Upper lobe of left lung (tissue), 6 donors: ENCODE results near the gene REEP6. TPM values are rescaled to one million over a fixed set of nuclear protein-coding genes. Genes with fewer than 3 reads are reported as not detected.

Experiments
- ATAC-seq, 2 donors: fragments of 200-7000 bp; cut with Tn5 transposase; one replicate each; pipeline ENCODE4 v1.9.1; 2022; ENCODE audit warnings: mild to moderate bottlenecking in 2 of 2, moderate library complexity in 2 of 2; ENCODE audit not compliant: low FRiP score in 2 of 2
- DNase-seq, 2 donors: peaks; one replicate each; pipeline ENCODE4 v3.0.0-alpha.2; 2019 to 2020
- H3K27ac ChIP-seq, 4 donors: fragments of 200-600 bp; sonication (generic); one replicate each; pipeline ENCODE4 v1.5.1; 2016 to 2019
- H3K27me3 ChIP-seq, 4 donors: fragments of 200-600 bp; sonication (generic); one replicate each; pipeline ENCODE4 v1.5.1; 2017 to 2019
- H3K36me3 ChIP-seq, 4 donors: fragments of 200-600 bp; sonication (generic); one replicate each; pipeline ENCODE4 v1.5.1; 2016 to 2019
- H3K4me1 ChIP-seq, 4 donors: fragments of 200-600 bp; sonication (generic); one replicate each; pipeline ENCODE4 v1.5.1; 2018 to 2019
- H3K4me3 ChIP-seq, 4 donors: fragments of 200-600 bp; sonication (generic); one replicate each; pipeline ENCODE4 v1.5.1; 2017 to 2019; ENCODE audit warnings: mild to moderate bottlenecking in 2 of 4, moderate library complexity in 1 of 4
- H3K9me3 ChIP-seq, 4 donors: fragments of 200-600 bp; sonication (generic); one replicate each; pipeline ENCODE4 v1.5.1; 2018 to 2019
- EP300 ChIP-seq, 4 donors: sonication (generic); formaldehyde crosslinking; IDR thresholded peaks; one replicate each; pipeline ENCODE4 v1.5.1; 2017; ENCODE audit warnings: antibody characterized with exemption in 4 of 4, control low read depth in 2 of 4
- POLR2A ChIP-seq, 4 donors: fragments of 450-650 bp; IDR thresholded peaks; one replicate each; pipeline ENCODE4 v1.5.1; 2016 to 2017; ENCODE audit warnings: antibody characterized with exemption in 4 of 4, mild to moderate bottlenecking in 2 of 4
- POLR2AphosphoS5 ChIP-seq, 2 donors: sonication (generic); formaldehyde crosslinking; IDR thresholded peaks; one replicate each; pipeline ENCODE4 v1.5.1; 2017; ENCODE audit warnings: antibody characterized with exemption in 2 of 2
- WGBS, 2 donors: methylation state at CpG; one replicate each; pipeline ENCODE4 v1.1.5; 2017 to 2018; 5-methylcytosine and 5-hydroxymethylcytosine counted together
- total RNA-seq, 6 donors: library from RNA; depleted of rRNA in 4 of 6; stranded (reverse); fragments of >200 nt in 4 of 6; gene quantifications; one replicate each; pipeline versions ENCODE4 v1.1.0 to v1.2.1, GENCODE V29; 2016 to 2021
- TF ChIP-seq, protein P1 (sequence below), 6 experiments: fragments of 450-650 bp in 4 of 6; fragments of 200-600 bp in 2 of 6; sonication (generic) in 2 of 6; IDR thresholded peaks; one replicate each; pipeline ENCODE4 v1.5.1; 2016 to 2019; ENCODE audit warnings: antibody characterized with exemption in 6 of 6
- donor health status: DM: no; HTN: no; CAD: no; lungs with moderate emphysema.
- donor health status: DM: no; HTN: yes; CAD: no; lungs with severe emphysema.

REEP6 gene
- total RNA-seq, 6 donors from 2014 or later = 2.0 to 7.8 (median 3.1) TPM

DNA sequence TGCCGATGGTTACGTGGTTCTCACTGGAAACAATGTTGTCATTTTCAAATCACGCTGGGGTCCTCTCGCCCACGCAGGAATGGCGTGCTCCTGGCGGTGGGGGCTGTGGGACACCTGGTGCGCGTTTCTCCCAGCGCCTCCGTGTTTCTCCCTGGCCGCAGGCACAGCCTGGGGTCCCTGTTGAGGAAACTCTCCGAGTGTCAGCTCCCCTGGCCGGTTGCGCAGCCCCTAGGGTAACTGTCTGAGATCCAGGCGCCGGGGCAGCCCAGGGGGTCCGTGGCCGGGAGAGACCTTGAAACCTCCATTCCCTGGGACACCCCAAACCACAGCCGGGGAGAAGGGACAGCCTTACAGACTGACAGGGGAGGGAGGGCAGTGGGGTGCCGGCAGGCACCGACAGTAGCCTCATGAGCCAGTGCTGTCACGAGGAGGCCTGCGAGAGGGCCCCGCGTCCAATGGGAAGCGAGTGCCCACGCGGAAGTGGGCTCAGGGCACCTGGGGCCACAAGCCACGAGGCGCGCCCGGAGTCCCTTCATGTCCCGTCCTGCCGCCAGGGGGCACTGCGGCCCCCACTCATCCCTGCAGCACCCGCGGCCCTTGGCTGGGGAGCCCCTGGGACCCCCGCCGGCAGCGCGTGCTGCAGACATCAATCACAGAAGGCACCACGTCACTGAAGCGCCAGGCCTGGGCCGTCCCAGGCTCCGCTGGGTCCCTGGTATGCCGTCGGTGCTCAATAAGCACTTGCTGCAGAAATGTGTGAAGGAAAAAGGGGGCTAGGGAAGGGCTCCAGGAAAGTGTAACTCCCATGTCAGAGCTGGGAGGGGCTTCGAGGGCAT lies 12.3 kb downstream of the REEP6 start:
- Histone ChIP-seq H3K4me3 (no peak overlapping the region), H3K9me3 (peaks cover 0 to 3% (median 0%) of the 10 kb centered on the region in 4 donors), H3K27me3 (peaks cover 0 to 15% (median 6%) of the 10 kb centered on the region in 4 donors), H3K27ac (no peak overlapping the region), H3K4me1 (peaks cover 9 to 23% (median 16%) of the 10 kb centered on the region in 4 donors), H3K36me3 (no peaks in the 10 kb centered on the region)
- WGBS, 2 donors = 8 to 11% methylated on average over 22 to 41 of the region's 49 CpGs
- TF ChIP-seq, protein P1, sequence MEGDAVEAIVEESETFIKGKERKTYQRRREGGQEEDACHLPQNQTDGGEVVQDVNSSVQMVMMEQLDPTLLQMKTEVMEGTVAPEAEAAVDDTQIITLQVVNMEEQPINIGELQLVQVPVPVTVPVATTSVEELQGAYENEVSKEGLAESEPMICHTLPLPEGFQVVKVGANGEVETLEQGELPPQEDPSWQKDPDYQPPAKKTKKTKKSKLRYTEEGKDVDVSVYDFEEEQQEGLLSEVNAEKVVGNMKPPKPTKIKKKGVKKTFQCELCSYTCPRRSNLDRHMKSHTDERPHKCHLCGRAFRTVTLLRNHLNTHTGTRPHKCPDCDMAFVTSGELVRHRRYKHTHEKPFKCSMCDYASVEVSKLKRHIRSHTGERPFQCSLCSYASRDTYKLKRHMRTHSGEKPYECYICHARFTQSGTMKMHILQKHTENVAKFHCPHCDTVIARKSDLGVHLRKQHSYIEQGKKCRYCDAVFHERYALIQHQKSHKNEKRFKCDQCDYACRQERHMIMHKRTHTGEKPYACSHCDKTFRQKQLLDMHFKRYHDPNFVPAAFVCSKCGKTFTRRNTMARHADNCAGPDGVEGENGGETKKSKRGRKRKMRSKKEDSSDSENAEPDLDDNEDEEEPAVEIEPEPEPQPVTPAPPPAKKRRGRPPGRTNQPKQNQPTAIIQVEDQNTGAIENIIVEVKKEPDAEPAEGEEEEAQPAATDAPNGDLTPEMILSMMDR (IDR thresholded peaks at IDR 0.05) = peak; percentile 57 to 73 (median 60)
- TF ChIP-seq POLR2A (IDR thresholded peaks at IDR 0.05) = no peak
- DNase-seq = peak; percentile 39 to 92
- peak in 1 of 2 donors; percentile 47 for ATAC-seq

DNA sequence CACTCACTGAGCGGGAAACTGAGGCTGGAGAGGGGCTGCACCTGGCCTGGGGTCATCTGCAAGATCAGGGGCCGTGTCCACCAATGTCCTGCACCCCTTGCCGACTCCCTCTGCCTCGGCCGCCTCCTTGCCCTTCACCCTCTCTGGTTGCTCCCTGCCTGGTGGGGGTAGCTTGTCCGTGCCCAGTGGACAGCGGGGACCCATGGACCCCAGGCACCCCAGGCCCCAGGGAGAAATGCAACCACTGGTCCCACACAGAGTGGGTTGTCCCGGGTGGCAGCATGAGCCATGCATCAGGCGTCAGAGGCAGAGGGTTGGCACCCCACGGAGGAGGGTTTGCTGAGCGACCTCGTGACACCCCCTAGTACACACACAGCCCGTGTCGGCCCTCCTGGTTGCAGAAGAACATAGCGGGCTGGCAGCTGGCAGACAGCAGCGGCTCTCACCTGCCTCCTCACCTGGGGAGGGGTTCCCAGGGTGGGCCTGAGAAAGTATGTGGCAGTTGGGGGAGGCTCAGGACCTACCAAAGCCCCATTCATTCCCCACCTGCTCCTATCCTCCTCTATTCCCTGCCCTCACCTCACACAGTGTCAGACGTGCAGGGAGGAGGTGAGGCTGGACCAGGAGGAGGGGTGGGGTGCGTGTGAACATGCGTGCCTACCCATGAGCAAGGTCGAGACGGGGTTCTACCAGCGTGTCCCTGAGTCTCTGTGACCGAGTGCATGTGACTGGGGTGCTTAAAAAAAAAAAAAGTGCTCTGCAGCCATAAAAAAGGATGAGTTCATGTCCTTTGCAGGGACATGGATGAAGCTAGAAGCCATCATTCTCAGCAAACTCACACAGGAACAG lies 13.2 kb downstream of the REEP6 start:
- peaks cover 0 to 15% (median 6%) of the 10 kb centered on the region in 4 donors for H3K27me3 ChIP-seq
- H3K4me1 ChIP-seq = peaks cover 9 to 25% (median 18%) of the 10 kb centered on the region in 4 donors
- TF ChIP-seq POLR2AphosphoS5 (IDR thresholded peaks at IDR 0.05) = no peak
- no peak for TF ChIP-seq EP300 (IDR thresholded peaks at IDR 0.05)
- TF ChIP-seq, protein P1 (IDR thresholded peaks at IDR 0.05) = no peak
- no peak for TF ChIP-seq POLR2A (IDR thresholded peaks at IDR 0.05)
- 45 to 52% methylated on average over 15 to 23 of the region's 23 CpGs for WGBS, 2 donors
- no peak overlapping the region for H3K4me3 ChIP-seq
- no peak overlapping the region for H3K27ac ChIP-seq
- H3K36me3 ChIP-seq = no peaks in the 10 kb centered on the region
- DNase-seq (no peak), ATAC-seq (no peak)
- peaks cover 0 to 4% (median 0%) of the 10 kb centered on the region in 4 donors for H3K9me3 ChIP-seq

DNA sequence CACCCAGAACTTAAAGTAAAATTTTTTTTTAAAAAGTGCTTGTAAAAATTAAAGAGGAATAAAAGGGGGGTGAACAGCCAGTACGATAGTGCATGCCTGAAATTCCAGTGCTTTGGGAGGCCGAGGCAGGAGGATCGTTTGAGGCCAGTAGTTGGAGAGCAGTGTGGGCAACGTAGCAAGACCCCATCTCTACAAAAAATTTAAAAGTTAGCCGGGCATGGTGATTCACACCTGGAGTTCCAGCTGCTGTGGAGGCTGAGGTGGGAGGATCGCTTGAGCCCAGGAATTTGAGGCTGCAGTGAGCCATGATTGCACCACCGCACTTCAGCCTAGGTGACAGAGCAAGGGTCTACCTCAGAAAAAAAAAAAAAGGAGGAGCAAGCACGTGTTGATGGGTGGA lies 14.0 kb downstream of the REEP6 start:
- DNase-seq (no peak), ATAC-seq (no peak)
- peaks cover 0 to 15% (median 6%) of the 10 kb centered on the region in 4 donors for H3K27me3 ChIP-seq
- TF ChIP-seq, protein P1 (IDR thresholded peaks at IDR 0.05) = no peak
- no peak for TF ChIP-seq POLR2A (IDR thresholded peaks at IDR 0.05)
- TF ChIP-seq EP300 (IDR thresholded peaks at IDR 0.05) = no peak
- no peak for TF ChIP-seq POLR2AphosphoS5 (IDR thresholded peaks at IDR 0.05)
- WGBS, 2 donors = 70 to 73% methylated on average over 8 of the region's 8 CpGs
- H3K9me3 ChIP-seq = peaks cover 0 to 4% (median 0%) of the 10 kb centered on the region in 4 donors
- H3K27ac ChIP-seq = no peak overlapping the region
- no peaks in the 10 kb centered on the region for H3K36me3 ChIP-seq
- no peak overlapping the region for H3K4me3 ChIP-seq
- peaks cover 9 to 25% (median 18%) of the 10 kb centered on the region in 4 donors for H3K4me1 ChIP-seq

DNA sequence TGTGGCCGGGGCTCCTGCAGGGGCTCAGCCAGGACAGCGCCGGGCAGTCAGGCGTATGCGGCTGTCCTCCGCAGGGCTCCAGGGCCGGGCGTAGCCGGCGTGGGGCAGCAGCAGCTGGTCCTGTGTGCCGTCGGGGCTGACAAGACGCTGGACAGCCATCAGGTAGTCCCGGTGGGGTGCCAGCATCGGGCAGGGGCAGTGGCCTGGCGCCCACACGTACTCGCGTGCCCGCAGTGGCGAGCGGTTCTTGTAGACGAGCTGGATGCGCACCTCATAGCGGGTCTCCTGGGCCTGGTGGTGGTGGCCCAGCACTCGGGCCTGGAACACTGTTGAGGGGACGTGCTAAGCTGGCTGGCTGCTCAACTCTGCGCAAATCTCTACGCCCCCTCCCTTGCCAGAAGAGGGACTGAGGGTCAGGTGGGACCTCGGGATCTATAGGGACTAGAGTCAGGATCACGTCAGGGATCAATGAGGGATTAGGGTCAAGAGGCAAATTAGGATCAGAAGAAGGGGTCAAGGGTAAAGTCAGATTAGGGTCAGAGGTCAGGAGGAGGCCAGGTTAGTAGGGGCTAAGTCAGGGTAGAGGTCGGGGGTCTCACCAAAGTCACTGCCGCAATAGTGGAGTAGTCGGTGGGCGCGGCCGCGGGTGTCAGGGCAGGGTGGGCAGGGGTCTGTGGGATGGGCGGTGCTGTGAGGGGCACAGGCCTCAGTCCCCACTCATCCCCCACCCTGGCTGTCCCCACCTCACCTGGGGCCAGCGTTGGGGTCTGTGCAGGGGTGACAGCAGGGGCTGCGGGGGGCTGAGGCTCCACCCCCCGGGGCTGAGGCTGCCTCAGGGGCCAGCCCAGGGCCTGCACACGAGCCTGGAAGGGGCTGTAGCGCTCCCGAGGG lies 15.3 kb downstream of the REEP6 start:
- DNase-seq (peak in 1 of 2 donors; percentile 85), ATAC-seq (no peak)
- peaks cover 9 to 25% (median 18%) of the 10 kb centered on the region in 4 donors for H3K4me1 ChIP-seq
- TF ChIP-seq, protein P1 (IDR thresholded peaks at IDR 0.05) = no peak
- TF ChIP-seq POLR2AphosphoS5 (IDR thresholded peaks at IDR 0.05) (no peak), EP300 (IDR thresholded peaks at IDR 0.05) (no peak), POLR2A (IDR thresholded peaks at IDR 0.05) (no peak)
- peaks cover 0 to 20% (median 6%) of the 10 kb centered on the region in 4 donors for H3K27me3 ChIP-seq
- 91 to 94% methylated on average over 23 to 38 of the region's 45 CpGs for WGBS, 2 donors
- H3K9me3 ChIP-seq = peaks cover 0 to 4% (median 0%) of the 10 kb centered on the region in 4 donors
- H3K4me3 ChIP-seq = no peak overlapping the region
- no peaks in the 10 kb centered on the region for H3K36me3 ChIP-seq
- H3K27ac ChIP-seq = no peak overlapping the region
